Astrocyte (in vitro differentiated cells and primary cell): ENCODE data around the gene SV2C. TPM values are rescaled to one million over a fixed set of nuclear protein-coding genes. Genes with fewer than 3 reads are reported as not detected.

Experiments
- DNase-seq: peaks from one replicate; pipeline ENCODE4 v3.0.0-alpha.2; 2010; ENCODE audit warnings: low read depth
- FAIRE-seq: peaks from 2 replicates; lab custom pipeline; 2011; peaks lifted over from hg19 to GRCh38; lab: Jason Lieb, UNC
- H2AFZ ChIP-seq: 2 replicates; pipeline ENCODE4 v1.6.0; 2012; ENCODE audit warnings: low read depth, low read length, inconsistent platforms
- H3K27ac ChIP-seq: 2 replicates; pipeline ENCODE4 v1.5.1; 2011; ENCODE audit warnings: low read depth, low read length, inconsistent platforms
- H3K27me3 ChIP-seq: 2 replicates; pipeline ENCODE4 v1.6.0; 2011; ENCODE audit warnings: low read length, inconsistent platforms; ENCODE audit not compliant: insufficient read depth
- H3K36me3 ChIP-seq: 2 replicates; pipeline ENCODE4 v1.5.1; 2011; ENCODE audit warnings: low read length, inconsistent platforms; ENCODE audit not compliant: insufficient read depth
- H3K4me1 ChIP-seq: 2 replicates; pipeline ENCODE4 v1.5.1; 2011; ENCODE audit warnings: low read length, inconsistent platforms; ENCODE audit not compliant: insufficient read depth
- H3K4me2 ChIP-seq: 2 replicates; pipeline ENCODE4 v1.6.0; 2012; ENCODE audit warnings: low read length, inconsistent platforms
- H3K4me3 ChIP-seq: 2 replicates; pipeline ENCODE4 v1.5.1; 2011; ENCODE audit warnings: low read depth, mild to moderate bottlenecking, low read length, inconsistent platforms; ENCODE audit not compliant: insufficient read depth
- H3K79me2 ChIP-seq: 2 replicates; pipeline ENCODE4 v1.6.0; 2012; ENCODE audit warnings: mild to moderate bottlenecking, low read length, inconsistent platforms; ENCODE audit not compliant: insufficient read depth
- H3K9ac ChIP-seq: 2 replicates; pipeline ENCODE4 v1.6.0; 2012; ENCODE audit warnings: mild to moderate bottlenecking, low read length, inconsistent platforms
- H3K9me3 ChIP-seq: 2 replicates; pipeline ENCODE4 v1.5.1; 2012; ENCODE audit warnings: low read depth, mild to moderate bottlenecking, low read length, inconsistent platforms; ENCODE audit not compliant: insufficient read depth
- H4K20me1 ChIP-seq: 2 replicates; pipeline ENCODE4 v1.6.0; 2012; ENCODE audit warnings: low read length, inconsistent platforms; ENCODE audit not compliant: insufficient read depth
- H3K27ac Mint-ChIP-seq: one replicate; pipeline ENCODE4 v1.8.0; 2021; ENCODE audit warnings: mild to moderate bottlenecking, mixed read lengths; ENCODE audit not compliant: unreplicated experiment
- H3K27me3 Mint-ChIP-seq: one replicate; pipeline ENCODE4 v1.8.0; 2021; ENCODE audit warnings: low read depth, mixed read lengths; ENCODE audit not compliant: unreplicated experiment
- H3K36me3 Mint-ChIP-seq: one replicate; pipeline ENCODE4 v1.8.0; 2021; ENCODE audit warnings: low read depth, mixed read lengths; ENCODE audit not compliant: unreplicated experiment
- H3K4me1 Mint-ChIP-seq: one replicate; pipeline ENCODE4 v1.8.0; 2021; ENCODE audit warnings: low read depth, mixed read lengths; ENCODE audit not compliant: unreplicated experiment
- H3K4me3 Mint-ChIP-seq: one replicate; pipeline ENCODE4 v1.8.0; 2021; ENCODE audit warnings: mild to moderate bottlenecking, moderate library complexity, mixed read lengths; ENCODE audit not compliant: unreplicated experiment
- H3K9me3 Mint-ChIP-seq: one replicate; pipeline ENCODE4 v1.8.0; 2021; ENCODE audit warnings: mild to moderate bottlenecking, mixed read lengths; ENCODE audit not compliant: unreplicated experiment
- CTCF ChIP-seq: IDR thresholded peaks from 2 replicates; pipeline ENCODE4 v1.5.1; 2011; ENCODE audit warnings: low read depth, mild to moderate bottlenecking, inconsistent platforms, low read length, moderate library complexity; ENCODE audit not compliant: insufficient read depth
- EZH2 ChIP-seq: IDR thresholded peaks from 2 replicates; pipeline ENCODE4 v1.6.1; 2012; ENCODE audit warnings: mild to moderate bottlenecking, low read length, inconsistent platforms; ENCODE audit not compliant: insufficient read depth
- total RNA-seq: library from RNA; stranded (reverse); gene quantifications from 2 replicates; pipeline ENCODE4 v1.2.1, GENCODE V29; 2021

The SV2C gene
- total RNA-seq, 1 donor from 2014 or later, result 0.05 TPM

- no peaks in the 10 kb centered on the region for H3K9me3 ChIP-seq
- H2AFZ ChIP-seq, result no peak overlapping the region
- Mint-ChIP-seq H3K9me3 (no peaks in the 10 kb centered on the region), H3K4me1 (no peaks in the 10 kb centered on the region), H3K36me3 (no peaks in the 10 kb centered on the region), H3K27ac (no peak overlapping the region), H3K27me3 (peaks cover 20% of the 10 kb centered on the region), H3K4me3 (no peak overlapping the region)
- no peaks in the 10 kb centered on the region for H4K20me1 ChIP-seq
- H3K79me2 ChIP-seq, result no peaks in the 10 kb centered on the region
- no peak overlapping the region for H3K27ac ChIP-seq
- no peaks in the 10 kb centered on the region for H3K36me3 ChIP-seq
- no peak overlapping the region for H3K4me2 ChIP-seq
- H3K4me1 ChIP-seq, result no peaks in the 10 kb centered on the region
- H3K9ac ChIP-seq, result no peak overlapping the region
- DNase-seq (no peak), FAIRE-seq (no peak)
- H3K4me3 ChIP-seq, result no peak overlapping the region
- TF ChIP-seq CTCF (no peak), EZH2 (no peak)
- H3K27me3 ChIP-seq, result no peaks in the 10 kb centered on the region
Observed at GRCh38 chr5:76251656-76252055, 168.5 kb downstream of the SV2C start.

- H3K27ac ChIP-seq, result no peak overlapping the region
- TF ChIP-seq EZH2 (no peak), CTCF (no peak)
Observed at GRCh38 chr5:76252437-76252836, 169.3 kb downstream of the SV2C start.

GRCh38 chr5:76256116-76256889 lies 173.1 kb downstream of the SV2C start:
- peak overlapping the region; percentile 59 for H3K4me2 ChIP-seq
- no peaks in the 10 kb centered on the region for H3K27me3 ChIP-seq
- H3K79me2 ChIP-seq, result no peaks in the 10 kb centered on the region
- H3K36me3 Mint-ChIP-seq, result no peaks in the 10 kb centered on the region
- no peak for TF ChIP-seq EZH2
- TF ChIP-seq CTCF, result peak; percentile 61
- H3K4me1 ChIP-seq, result no peaks in the 10 kb centered on the region
- H3K27ac Mint-ChIP-seq, result no peak overlapping the region
- no peaks in the 10 kb centered on the region for H3K4me1 Mint-ChIP-seq
- no peak overlapping the region for H3K27ac ChIP-seq
- H4K20me1 ChIP-seq, result no peaks in the 10 kb centered on the region
- no peaks in the 10 kb centered on the region for H3K9me3 Mint-ChIP-seq
- H3K9me3 ChIP-seq, result no peaks in the 10 kb centered on the region
- peaks cover 20% of the 10 kb centered on the region for H3K27me3 Mint-ChIP-seq
- DNase-seq (peak; percentile 39), FAIRE-seq (no peak)
- H3K4me3 ChIP-seq, result no peak overlapping the region
- H2AFZ ChIP-seq, result no peak overlapping the region
- H3K9ac ChIP-seq, result no peak overlapping the region
- H3K4me3 Mint-ChIP-seq, result no peak overlapping the region
- no peaks in the 10 kb centered on the region for H3K36me3 ChIP-seq

More at GRCh38 chr5:76252437-76252836, 169.3 kb downstream of the SV2C start:
- FAIRE-seq (no peak), DNase-seq (no peak)
- Histone ChIP-seq H3K4me2 (no peak overlapping the region), H3K4me3 (no peak overlapping the region), H2AFZ (no peak overlapping the region), H3K9me3 (no peaks in the 10 kb centered on the region), H3K9ac (no peak overlapping the region), H3K79me2 (no peaks in the 10 kb centered on the region), H3K4me1 (no peaks in the 10 kb centered on the region), H3K27me3 (no peaks in the 10 kb centered on the region), H4K20me1 (no peaks in the 10 kb centered on the region), H3K36me3 (no peaks in the 10 kb centered on the region)
- Mint-ChIP-seq H3K4me3 (no peak overlapping the region), H3K27me3 (peaks cover 20% of the 10 kb centered on the region), H3K36me3 (no peaks in the 10 kb centered on the region), H3K4me1 (no peaks in the 10 kb centered on the region), H3K27ac (no peak overlapping the region), H3K9me3 (no peaks in the 10 kb centered on the region)
